OCI-LY1 (cell line): ENCODE results near the gene C22orf31.
A peak's percentile ranks its signal among the peaks of the same experiment; 100 is the strongest.

ENCODE experiments used
- H2AFZ ChIP-seq: fragments of 200-600 bp; sonication (generic), shearing (Covaris generic); 2 replicates; pipeline ENCODE4 v1.6.0; 2014; ENCODE audit warnings: antibody characterized with exemption, mild to moderate bottlenecking, low read length
- H3F3A ChIP-seq: fragments of 200-600 bp; sonication (generic), shearing (Covaris generic); 2 replicates; pipeline ENCODE4 v1.6.0; 2014; ENCODE audit warnings: mild to moderate bottlenecking, antibody characterized with exemption, low read length, moderate library complexity; ENCODE audit not compliant: insufficient read depth
- H3K27ac ChIP-seq: fragments of 200-600 bp; sonication (generic); 2 replicates; pipeline ENCODE4 v1.5.1; 2014; ENCODE audit warnings: low read length, mixed run types, mild to moderate bottlenecking, low read depth; ENCODE audit not compliant: poor library complexity, severe bottlenecking
- H3K27me3 ChIP-seq: fragments of 200-600 bp; sonication (generic); 2 replicates; pipeline ENCODE4 v1.6.0; 2014; ENCODE audit warnings: antibody characterized with exemption, mild to moderate bottlenecking, low read length, moderate library complexity; ENCODE audit not compliant: insufficient read depth
- H3K36me3 ChIP-seq: fragments of 200-600 bp; sonication (generic); 2 replicates; pipeline ENCODE4 v1.6.1; 2014; ENCODE audit warnings: mild to moderate bottlenecking, antibody characterized with exemption, low read length, moderate library complexity, mixed read lengths; ENCODE audit not compliant: insufficient read depth
- H3K4me1 ChIP-seq: fragments of 200-600 bp; sonication (generic); 2 replicates; pipeline ENCODE4 v1.5.1; 2014; ENCODE audit warnings: mild to moderate bottlenecking, low read length, moderate library complexity; ENCODE audit not compliant: insufficient read depth, severe bottlenecking
- H3K4me2 ChIP-seq: fragments of 200-600 bp; sonication (generic), shearing (Covaris generic); 2 replicates; pipeline ENCODE4 v1.6.1; 2014; ENCODE audit warnings: low read length
- H3K4me3 ChIP-seq: fragments of 200-600 bp; sonication (generic); 2 replicates; pipeline ENCODE4 v1.5.1; 2014; ENCODE audit warnings: low read length, low read depth, mild to moderate bottlenecking, mixed read lengths; ENCODE audit not compliant: poor library complexity, severe bottlenecking
- H3K79me2 ChIP-seq: fragments of 200-600 bp; shearing (Covaris generic); 2 replicates; pipeline ENCODE4 v1.6.1; 2016; ENCODE audit warnings: mixed run types, low read length, mixed read lengths; ENCODE audit not compliant: insufficient read depth
- H3K9ac ChIP-seq: fragments of 200-600 bp; sonication (generic), shearing (Covaris generic); 2 replicates; pipeline ENCODE4 v1.6.1; 2014; ENCODE audit warnings: mild to moderate bottlenecking, low read length, mixed read lengths
- H3K9me2 ChIP-seq: fragments of 200-600 bp; sonication (generic), shearing (Covaris generic); 2 replicates; pipeline ENCODE4 v1.6.1; 2014; ENCODE audit warnings: low read depth, mild to moderate bottlenecking, low read length, mixed read lengths
- H3K9me3 ChIP-seq: fragments of 200-600 bp; shearing (Covaris generic); 2 replicates; pipeline ENCODE4 v1.6.1; 2014; ENCODE audit warnings: low read length, mixed read lengths
- H4K20me1 ChIP-seq: fragments of 200-600 bp; sonication (generic), shearing (Covaris generic); 2 replicates; pipeline ENCODE4 v1.6.0; 2016; ENCODE audit warnings: mild to moderate bottlenecking, low read length; ENCODE audit not compliant: insufficient read depth
- EZH2 ChIP-seq: fragments of 200-600 bp; sonication (generic), shearing (Covaris generic); IDR thresholded peaks from 2 replicates; pipeline ENCODE4 v1.8.0; 2017; ENCODE audit warnings: borderline replicate concordance, mixed run types, mild to moderate bottlenecking, antibody characterized with exemption, low read length, moderate library complexity, mixed read lengths
- TF ChIP-seq, protein P1 (sequence below): fragments of 200-600 bp; sonication (generic), shearing (Covaris generic); IDR thresholded peaks from 2 replicates; pipeline ENCODE4 v1.5.1; 2017; ENCODE audit warnings: mild to moderate bottlenecking, antibody characterized with exemption, low read length, moderate library complexity, mixed read lengths

C22orf31 gene

DNA sequence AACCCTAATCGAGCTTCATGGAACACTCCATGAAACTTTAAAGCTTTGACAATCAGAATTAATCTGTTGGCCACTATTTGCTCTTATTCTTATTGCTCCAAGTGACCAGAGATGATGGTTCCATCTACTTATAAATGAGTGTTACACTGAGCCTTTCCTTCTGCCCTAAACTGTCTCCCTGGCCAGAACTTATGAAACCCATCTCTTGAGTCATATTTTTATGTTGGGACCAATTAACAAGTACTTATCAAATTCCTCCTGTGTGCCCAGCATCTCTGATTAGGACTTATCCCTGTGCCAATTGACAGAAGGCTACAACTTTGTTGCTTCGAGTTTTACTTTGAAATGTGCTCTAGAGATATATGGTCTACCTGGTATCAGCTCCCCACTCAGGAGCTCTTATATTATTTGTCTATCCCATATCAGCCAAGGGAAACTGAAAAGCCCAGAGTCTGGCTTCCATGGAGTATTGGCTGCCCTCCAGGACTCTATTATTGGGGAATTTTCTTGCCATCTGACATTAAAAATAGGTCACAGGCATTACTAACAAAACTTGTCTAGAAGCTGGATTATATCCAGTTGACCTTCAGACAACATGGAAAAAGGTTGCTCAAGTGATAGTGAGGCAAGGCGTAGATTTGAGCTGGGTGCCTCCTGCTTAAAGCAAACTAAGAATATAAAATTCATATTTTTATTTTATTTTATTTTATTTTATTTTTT lies 20.0 kb upstream of the C22orf31 start:
- Histone ChIP-seq H3F3A (no peaks in the 10 kb centered on the region), H3K4me3 (no peak overlapping the region), H3K4me1 (peaks cover 34% of the 10 kb centered on the region), H3K9me3 (no peaks in the 10 kb centered on the region), H3K79me2 (no peaks in the 10 kb centered on the region), H3K9ac (no peak overlapping the region), H3K27me3 (no peaks in the 10 kb centered on the region), H3K4me2 (no peak overlapping the region), H3K9me2 (no peaks in the 10 kb centered on the region), H3K36me3 (no peaks in the 10 kb centered on the region), H3K27ac (no peak overlapping the region), H4K20me1 (no peaks in the 10 kb centered on the region), H2AFZ (no peak overlapping the region)
- TF ChIP-seq, protein P1, sequence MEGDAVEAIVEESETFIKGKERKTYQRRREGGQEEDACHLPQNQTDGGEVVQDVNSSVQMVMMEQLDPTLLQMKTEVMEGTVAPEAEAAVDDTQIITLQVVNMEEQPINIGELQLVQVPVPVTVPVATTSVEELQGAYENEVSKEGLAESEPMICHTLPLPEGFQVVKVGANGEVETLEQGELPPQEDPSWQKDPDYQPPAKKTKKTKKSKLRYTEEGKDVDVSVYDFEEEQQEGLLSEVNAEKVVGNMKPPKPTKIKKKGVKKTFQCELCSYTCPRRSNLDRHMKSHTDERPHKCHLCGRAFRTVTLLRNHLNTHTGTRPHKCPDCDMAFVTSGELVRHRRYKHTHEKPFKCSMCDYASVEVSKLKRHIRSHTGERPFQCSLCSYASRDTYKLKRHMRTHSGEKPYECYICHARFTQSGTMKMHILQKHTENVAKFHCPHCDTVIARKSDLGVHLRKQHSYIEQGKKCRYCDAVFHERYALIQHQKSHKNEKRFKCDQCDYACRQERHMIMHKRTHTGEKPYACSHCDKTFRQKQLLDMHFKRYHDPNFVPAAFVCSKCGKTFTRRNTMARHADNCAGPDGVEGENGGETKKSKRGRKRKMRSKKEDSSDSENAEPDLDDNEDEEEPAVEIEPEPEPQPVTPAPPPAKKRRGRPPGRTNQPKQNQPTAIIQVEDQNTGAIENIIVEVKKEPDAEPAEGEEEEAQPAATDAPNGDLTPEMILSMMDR, result no peak
- TF ChIP-seq EZH2, result no peak

DNA sequence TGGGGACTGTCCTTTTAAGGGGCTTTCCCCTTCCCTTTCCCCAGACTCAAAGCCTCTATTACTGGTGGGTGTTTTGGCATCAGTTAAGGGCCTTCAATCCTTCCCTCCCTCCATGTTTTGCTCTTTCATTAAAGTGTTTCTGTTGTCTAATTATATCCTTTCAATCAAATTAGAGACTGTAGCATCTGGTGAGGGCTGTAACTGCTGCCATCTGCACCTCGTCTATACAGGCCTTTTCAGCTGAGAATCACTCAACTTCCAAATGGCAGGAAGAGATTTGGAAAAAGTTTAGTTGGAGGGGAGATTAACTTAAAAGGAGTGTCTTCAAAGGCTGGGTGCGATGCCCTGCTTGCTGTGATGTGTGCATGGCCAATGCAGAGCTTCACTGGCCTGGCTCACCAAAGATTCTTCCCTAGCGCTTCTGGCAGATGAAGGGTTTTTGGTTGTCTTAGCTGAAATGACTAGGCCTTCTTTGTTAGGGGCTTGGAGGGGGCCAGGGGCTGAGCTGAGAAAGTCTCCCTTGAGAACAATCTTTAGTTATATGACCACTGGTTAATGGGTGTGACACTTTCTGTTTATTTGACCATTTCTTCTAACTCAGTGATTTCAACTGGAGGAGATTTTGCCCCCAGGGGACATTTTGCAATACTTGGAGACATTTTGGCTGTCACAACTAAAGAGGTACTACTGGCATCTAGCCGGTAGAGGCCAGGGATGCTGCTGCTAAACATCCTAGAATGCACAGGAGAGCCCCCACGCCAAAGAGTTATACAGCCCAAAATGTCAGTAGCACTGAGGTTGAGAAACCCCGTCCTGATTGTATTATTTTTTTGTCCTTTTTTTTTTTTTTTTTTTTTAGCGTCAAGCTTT lies 18.7 kb upstream of the C22orf31 start:
- Histone ChIP-seq H3F3A (no peaks in the 10 kb centered on the region), H3K9ac (no peak overlapping the region), H3K27ac (peak overlapping the region; percentile 82), H2AFZ (no peak overlapping the region), H3K4me3 (no peak overlapping the region), H3K9me2 (no peaks in the 10 kb centered on the region), H4K20me1 (no peaks in the 10 kb centered on the region), H3K79me2 (no peaks in the 10 kb centered on the region), H3K36me3 (no peaks in the 10 kb centered on the region), H3K4me2 (no peak overlapping the region), H3K27me3 (no peaks in the 10 kb centered on the region), H3K9me3 (no peaks in the 10 kb centered on the region), H3K4me1 (peaks cover 34% of the 10 kb centered on the region)
- TF ChIP-seq EZH2, result no peak
- TF ChIP-seq, protein P1, result no peak

DNA sequence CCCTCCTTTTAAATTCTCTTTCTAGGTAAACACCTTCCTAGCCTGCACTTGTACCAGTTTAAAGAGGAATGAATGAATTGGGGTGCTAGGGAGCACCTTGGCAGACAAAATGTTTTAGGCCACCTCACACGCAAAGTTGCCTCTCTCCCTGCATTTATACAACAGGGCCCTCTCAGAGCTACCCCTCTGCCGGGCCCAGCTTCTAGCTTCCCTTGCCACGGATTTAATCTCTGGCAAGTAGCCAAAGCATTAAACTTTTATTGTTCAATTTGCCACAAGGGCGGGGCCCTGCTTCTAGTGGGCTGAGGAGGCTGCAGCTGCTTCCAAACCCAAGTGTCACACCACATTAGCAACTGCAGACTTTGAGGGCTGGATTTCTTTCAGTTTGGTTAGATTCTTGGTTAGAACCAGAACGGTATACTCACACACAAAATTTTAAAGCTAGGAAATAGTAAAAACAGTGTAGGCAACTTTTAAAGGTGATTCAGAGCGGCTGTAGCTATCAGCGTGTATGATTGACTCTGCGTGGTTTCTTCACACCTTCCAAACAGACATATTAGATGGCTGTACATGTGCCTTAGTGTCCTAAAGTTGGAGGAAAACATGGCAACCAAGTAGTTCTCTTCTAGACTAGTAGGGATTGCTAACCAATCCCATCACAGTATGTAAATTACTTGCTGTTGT lies 17.7 kb upstream of the C22orf31 start:
- Histone ChIP-seq H3K9me3 (no peaks in the 10 kb centered on the region), H3F3A (no peaks in the 10 kb centered on the region), H3K4me2 (no peak overlapping the region; the same call in 1 of the 2 replicates), H2AFZ (no peak overlapping the region), H3K27ac (peak overlapping the region; percentile 82), H3K4me3 (no peak overlapping the region), H3K36me3 (no peaks in the 10 kb centered on the region), H3K4me1 (peaks cover 34% of the 10 kb centered on the region), H3K27me3 (no peaks in the 10 kb centered on the region), H3K79me2 (no peaks in the 10 kb centered on the region), H3K9ac (no peak overlapping the region), H4K20me1 (no peaks in the 10 kb centered on the region), H3K9me2 (no peaks in the 10 kb centered on the region)
- no peak for TF ChIP-seq EZH2
- TF ChIP-seq, protein P1, result no peak
